GM19099 (cell line): ENCODE results near the gene NCDN.

Experiments used
- POLR2A ChIP-seq: IDR thresholded peaks from 3 replicates; pipeline ENCODE4 v1.6.1; 2011; ENCODE audit warnings: low read depth; ENCODE audit not compliant: insufficient read length; ENCODE audit errors: extremely low read depth

The NCDN gene

DNA sequence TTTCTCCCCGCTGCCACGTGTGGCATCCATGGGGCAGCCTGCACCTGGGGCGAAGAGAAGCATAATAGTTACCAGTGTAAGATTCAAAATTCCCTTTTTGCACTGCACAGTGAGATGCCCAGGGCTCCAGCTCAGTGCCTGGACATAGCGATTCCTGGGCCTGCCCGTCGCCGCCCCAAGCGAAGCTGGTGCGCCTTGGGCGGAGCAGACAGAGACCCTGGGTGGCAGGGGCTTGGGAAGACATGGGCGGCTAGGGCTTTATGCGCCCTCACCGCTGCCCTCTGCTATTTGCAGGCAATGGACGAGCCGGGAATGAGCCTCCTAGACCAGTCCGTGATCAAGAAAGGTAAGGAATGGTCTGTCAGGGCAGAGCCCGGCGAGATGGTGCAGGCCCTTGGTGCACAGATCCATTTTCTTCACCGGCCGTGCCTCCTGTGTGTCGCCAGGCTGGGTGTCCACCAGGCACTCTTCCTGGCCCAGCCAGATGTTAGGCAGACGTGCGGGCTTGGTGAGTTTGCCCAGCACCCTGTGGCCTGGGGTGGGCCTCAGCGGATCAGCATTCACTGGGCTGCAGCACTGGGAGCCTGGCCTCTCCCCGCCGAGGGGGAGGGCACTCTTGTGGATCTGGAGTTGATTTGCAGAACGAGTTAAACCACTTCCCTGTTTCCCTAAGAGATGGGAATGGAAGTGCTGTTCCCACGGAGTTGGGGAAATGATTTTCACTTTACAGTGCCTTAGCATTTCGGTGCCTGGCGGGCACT lies 17.2 kb downstream of the NCDN start:
- TF ChIP-seq POLR2A = no peak

DNA sequence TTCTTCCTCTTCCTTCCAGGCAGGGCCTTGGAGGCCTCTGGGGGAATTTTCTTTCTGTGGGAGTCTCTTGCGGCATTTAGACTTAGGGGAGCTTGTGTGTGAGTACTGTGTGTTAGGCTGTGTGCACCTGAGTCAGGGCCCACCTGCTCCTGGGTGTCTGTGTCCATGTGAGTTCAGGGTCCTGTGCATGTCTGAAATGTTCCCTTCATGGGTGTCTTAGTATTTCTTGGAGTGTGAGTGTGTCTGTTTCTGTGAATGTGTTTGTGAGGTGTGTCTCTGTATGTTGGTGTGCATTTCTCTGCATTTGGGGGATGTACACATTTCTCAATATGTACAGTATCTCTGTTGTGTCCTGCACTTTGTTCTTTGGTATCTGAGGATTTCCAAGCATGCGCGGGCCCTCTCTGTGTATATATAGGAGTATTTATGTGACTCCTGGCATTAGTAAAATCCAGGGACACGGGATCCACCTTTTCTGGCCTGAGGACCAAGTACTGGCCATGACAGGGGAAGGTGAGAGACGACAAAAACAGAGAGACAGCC lies 17.9 kb downstream of the NCDN start:
- no peak for TF ChIP-seq POLR2A

DNA sequence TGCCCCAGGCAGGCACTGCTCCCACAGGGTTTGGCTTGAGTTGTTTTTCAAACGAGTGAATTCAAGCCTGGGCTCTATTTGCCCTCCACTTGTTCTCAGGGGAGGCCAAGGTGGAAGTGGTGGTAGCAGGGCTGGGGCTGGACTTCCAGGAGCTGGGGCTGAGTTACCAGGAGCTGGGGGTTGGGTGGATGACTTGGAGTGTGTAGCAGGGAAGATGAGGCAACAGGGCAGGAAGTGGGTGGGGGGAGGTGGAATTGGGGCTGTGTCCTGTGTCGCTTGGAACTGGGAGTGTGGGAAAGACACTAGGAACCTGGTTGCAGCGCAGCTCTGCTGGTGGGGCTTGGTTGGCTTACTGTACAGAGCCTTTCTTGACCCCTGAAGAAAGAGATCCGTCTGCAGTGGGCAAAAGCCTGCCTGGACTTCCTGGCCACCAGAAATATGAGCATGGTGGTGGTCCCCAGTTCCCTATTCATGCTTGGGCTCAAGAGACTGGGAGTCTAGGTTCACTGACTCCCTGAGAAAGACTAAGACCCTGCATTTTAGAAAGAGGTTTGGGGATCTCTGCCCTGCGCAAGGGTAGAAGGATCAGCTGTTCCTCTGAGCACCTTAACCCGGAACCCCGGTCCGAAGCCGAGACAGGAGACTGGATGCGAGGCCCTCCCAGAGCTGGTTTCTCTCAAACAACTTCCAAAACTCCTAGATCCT lies 18.6 kb downstream of the NCDN start:
- TF ChIP-seq POLR2A = no peak

DNA sequence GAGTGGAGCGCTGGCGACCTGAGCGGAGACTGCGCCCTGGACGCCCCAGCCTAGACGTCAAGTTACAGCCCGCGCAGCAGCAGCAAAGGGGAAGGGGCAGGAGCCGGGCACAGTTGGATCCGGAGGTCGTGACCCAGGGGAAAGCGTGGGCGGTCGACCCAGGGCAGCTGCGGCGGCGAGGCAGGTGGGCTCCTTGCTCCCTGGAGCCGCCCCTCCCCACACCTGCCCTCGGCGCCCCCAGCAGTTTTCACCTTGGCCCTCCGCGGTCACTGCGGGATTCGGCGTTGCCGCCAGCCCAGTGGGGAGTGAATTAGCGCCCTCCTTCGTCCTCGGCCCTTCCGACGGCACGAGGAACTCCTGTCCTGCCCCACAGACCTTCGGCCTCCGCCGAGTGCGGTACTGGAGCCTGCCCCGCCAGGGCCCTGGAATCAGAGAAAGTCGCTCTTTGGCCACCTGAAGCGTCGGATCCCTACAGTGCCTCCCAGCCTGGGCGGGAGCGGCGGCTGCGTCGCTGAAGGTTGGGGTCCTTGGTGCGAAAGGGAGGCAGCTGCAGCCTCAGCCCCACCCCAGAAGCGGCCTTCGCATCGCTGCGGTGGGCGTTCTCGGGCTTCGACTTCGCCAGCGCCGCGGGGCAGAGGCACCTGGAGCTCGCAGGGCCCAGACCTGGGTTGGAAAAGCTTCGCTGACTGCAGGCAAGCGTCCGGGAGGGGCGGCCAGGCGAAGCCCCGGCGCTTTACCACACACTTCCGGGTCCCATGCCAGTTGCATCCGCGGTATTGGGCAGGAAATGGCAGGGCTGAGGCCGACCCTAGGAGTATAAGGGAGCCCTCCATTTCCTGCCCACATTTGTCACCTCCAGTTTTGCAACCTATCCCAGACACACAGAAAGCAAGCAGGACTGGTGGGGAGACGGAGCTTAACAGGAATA lies 19.7 kb downstream of the NCDN start:
- peak; percentile 80 for TF ChIP-seq POLR2A

DNA sequence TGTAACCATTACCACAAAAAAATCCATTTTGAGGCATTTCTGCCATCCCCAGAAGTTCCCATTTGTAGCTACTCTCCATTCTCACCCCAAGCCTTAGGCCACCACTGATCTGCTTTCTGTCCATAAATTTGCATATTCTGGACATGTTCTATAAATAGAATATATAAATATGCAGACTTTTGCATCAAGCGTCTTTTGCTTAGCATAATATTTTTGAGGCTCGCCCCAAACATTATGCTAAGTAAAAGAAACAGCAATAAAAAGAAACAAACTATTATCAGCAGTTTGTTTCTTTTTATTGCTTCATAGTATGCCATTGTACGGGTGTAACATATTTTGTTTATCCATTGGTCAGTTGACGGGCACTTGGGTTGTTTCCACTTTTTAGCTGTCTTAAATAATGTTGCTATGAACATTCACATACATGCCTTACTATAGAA lies 23.4 kb downstream of the NCDN start:
- no peak for TF ChIP-seq POLR2A

DNA sequence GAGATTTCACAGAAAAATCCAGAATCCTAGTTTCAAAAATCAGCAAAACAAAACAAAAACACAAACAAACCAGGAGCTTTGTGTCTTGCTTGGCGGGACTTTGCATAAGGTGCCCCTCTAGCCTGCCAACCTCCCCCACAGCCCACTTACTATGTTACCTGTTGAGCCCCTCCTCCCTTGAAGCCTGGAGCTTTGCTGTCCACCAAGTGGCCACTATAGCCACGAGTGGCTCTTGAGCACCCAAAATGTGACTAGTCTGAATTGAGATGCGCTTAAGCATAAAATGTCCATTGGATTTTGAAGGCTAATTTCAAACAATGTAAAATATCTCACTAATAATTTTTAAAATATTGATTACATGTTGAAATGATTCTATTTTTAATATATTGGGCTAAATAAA lies 27.7 kb downstream of the NCDN start:
- no peak for TF ChIP-seq POLR2A

DNA sequence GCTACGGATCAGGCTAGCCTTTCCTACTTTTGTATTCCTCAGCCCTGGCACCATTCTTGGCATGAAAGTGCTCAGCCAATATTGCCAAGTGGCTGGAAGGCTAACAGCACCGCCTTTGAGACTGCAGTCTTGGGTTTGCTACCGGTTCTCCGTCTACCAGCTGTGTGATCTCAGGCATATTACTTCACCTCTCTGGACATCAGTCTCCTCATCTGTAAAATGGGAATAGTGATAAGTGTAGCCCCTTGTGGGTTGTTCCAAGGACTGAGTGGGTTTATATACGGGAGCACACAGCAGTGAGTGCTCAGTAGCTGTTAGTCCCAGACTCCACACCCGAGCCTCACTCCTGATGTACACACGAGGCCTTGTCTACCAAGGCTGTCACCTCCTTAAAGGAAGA lies 29.2 kb downstream of the NCDN start:
- no peak for TF ChIP-seq POLR2A

DNA sequence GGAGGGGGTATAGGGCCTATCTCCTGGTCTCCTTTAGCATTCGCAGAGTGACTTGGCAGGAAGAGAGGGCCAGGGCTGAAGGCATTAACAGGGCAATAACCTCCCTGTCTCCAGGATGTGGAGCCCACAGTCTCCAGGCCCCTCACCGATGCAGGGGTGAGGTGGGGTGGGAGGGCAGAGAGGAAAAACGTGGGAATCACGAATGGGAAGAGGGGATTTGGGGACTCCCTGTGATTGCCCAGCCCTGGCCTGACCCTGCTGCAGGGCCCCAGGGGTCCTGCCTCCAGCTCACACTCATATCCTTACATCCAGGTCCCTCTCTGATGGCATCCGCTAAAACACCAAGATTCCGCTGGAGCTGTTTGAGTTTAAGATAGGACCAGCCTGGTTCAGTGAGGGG lies 30.1 kb downstream of the NCDN start:
- TF ChIP-seq POLR2A = no peak

DNA sequence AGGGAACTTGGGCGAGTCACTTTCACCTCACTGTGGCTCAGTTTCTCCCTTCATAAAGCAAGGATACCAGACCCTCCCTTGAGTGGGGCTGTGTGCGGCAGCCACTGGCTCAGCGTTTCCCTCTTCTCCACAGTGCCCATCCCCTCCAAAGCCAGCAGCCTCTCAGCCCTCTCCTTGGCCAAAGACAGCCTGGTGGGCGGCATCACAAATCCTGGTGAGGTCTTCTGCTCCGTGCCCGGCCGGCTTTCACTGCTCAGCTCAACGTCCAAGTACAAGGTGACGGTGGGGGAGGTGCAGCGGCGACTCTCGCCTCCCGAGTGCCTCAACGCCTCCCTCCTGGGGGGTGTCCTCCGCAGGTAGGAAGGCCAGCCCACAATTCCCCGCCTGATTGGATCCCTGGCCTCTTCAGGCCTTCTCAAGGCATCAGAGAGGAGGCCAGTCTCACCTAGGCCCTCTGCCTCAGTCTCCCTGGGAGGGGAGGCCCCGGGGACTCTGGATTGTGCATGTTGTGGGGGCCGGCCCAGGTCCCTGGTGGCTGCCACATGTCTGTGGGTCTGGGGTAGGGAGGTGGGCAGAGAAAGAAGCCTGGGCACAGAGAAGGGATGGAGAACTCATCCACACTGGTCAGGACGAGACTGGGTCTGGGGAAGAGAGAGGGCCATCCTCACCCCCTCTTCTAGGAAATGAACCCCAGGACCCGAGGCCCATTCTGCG lies 30.8 kb downstream of the NCDN start:
- no peak for TF ChIP-seq POLR2A

DNA sequence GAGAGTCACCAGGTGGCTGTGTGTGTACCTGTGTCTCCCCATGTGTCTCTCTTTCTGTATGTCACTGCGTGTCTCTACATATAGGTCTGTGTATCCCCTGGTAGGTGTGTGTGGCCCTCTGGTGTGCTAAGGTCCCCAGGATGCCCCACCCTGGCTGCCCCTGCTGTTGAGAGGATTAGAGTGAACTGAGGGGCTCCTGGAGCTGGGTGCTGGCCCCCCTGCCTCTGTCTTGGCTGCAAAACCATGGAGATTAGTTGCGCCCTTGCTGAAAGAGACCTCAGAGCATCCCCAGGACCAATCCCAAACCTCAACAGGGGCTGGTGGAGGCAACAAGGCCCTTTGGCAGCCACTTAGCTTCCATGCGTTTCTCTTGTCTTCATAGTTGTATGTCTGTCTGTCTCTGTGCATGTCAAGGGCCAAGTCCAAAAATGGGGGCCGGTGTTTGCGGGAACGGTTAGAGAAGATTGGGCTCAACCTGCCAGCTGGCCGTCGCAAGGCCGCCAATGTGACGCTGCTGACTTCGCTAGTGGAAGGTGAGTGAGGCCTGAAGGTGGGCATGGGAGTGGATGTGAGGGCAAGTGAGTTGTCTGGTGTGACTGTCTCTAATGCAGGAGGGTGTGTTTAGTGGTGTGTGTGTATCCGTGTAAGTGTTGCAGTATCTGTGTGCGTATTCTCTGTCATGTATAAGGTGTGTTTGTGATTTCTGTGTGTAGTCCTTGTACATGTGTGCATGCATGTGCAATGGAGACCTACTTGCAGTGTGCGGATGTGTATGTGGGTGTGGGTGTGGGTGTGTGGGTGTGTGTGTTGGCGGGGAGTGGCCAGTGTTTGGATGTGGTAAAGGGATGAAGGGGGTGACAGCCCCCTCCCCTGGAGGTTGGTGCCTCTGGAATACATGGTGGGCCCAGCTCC lies 32.2 kb downstream of the NCDN start:
- TF ChIP-seq POLR2A = no peak

DNA sequence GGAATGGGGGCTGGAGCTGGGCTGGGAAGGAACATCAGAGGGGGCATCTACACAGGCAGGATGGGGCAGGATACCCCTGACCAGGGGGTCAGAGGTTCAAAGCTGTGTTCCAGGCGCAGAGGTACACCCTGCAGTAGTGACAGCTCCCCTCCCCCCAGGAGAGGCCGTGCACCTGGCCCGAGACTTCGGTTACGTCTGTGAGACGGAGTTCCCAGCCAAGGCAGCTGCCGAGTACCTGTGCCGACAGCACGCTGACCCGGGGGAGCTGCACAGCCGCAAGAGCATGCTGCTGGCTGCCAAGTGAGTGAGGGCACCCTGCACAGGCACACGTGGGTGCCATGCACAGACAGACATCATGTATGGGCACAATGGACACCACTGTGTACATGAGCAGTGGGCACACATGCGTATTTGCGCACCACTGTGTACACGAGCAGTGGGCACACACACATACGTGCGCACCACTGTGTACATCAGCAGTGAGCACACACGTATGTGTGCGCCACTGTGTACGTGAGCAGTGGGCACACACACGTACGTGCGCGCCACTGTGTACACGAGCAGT lies 33.0 kb downstream of the NCDN start:
- TF ChIP-seq POLR2A = no peak

DNA sequence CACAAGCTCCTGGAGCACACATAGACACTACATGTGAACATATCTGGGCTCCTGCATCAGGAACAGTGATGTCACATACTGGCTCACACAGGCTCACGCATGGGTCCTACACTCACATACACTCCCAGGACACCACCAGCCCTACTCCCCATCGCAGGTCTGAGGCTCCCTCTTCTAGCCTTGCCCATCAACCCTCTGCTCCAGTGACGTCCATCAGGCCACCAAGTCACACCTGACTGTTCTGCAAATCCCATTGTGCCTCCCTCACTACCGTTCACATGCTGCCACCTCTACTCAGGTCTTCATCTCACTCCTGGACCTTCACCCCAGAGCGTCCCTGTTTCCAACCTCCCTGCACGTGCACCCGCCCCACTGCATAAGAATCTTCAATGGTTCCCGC lies 33.6 kb downstream of the NCDN start:
- TF ChIP-seq POLR2A = no peak
